A549 (cell line): ENCODE measurements around the gene ENPP3.

ENCODE experiments used
- JUNB ChIP-seq: fragments of >200 bp; sonication (Bioruptor Twin); formaldehyde crosslinking; IDR thresholded peaks from 2 replicates; pipeline ENCODE4 v1.6.1; 2016
- MYC ChIP-seq: IDR thresholded peaks from 2 replicates; pipeline ENCODE4 v1.6.1; 2012; ENCODE audit warnings: mild to moderate bottlenecking, inconsistent platforms, low read length, improper control_type of control experiment, borderline replicate concordance
- NFE2L2 ChIP-seq: fragments of 150-350 bp; conservative IDR thresholded peaks from 2 replicates; pipeline ENCODE4 v1.6.1; 2014; ENCODE audit warnings: low read length
- POLR2A ChIP-seq: IDR thresholded peaks from 2 replicates; pipeline ENCODE4 v1.6.1; 2012; ENCODE audit warnings: mild to moderate bottlenecking, low read length
- POLR2AphosphoS2 ChIP-seq: conservative IDR thresholded peaks from 2 replicates; pipeline ENCODE4 v1.6.1; 2012; ENCODE audit warnings: low read length, improper control_type of control experiment, inconsistent platforms
- RAD21 ChIP-seq, 2 experiments: fragments of >200 bp in 1 of 2; sonication (Bioruptor Twin) in 1 of 2; formaldehyde crosslinking in 1 of 2; IDR thresholded peaks in 1 of 2; conservative IDR thresholded peaks in 1 of 2; 2 replicates in 1 of 2; 3 replicates in 1 of 2; pipeline ENCODE4 v1.6.1; 2012 to 2018; ENCODE audit warnings: inconsistent platforms in 1 of 2
- TF ChIP-seq, protein P1 (sequence below): fragments of >200 bp; sonication (Bioruptor Twin); formaldehyde crosslinking; IDR thresholded peaks from 3 replicates; pipeline ENCODE4 v1.5.1; 2016

DNA sequence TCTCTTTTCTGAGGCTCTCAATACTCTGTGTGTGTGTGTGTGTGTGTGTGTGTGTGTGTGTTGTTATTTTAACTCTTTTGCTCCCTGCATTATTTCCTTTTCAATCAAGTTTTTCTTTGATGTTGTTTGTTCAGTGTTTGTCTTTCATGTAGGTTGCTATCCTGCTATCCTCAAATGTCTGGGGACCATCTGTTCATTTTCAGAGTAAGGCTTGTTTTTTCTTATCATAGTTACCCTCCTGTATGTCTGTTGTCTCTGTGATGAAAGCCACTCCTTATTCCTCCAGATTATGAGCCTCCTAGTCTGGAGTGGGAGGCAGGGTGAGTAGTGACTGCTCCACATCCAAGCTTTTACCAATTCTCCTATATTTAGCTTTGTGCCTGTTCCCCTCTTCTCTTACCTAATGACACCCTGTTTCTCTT, 9.2 kb downstream of the ENPP3 start:
- TF ChIP-seq POLR2A (no peak), POLR2AphosphoS2 (no peak), RAD21 (conservative IDR thresholded peaks at IDR 0.05 in 1 of 2, IDR thresholded peaks at IDR 0.05 in 1 of 2) (no peak), JUNB (no peak), MYC (no peak), NFE2L2 (no peak)
- TF ChIP-seq, protein P1, sequence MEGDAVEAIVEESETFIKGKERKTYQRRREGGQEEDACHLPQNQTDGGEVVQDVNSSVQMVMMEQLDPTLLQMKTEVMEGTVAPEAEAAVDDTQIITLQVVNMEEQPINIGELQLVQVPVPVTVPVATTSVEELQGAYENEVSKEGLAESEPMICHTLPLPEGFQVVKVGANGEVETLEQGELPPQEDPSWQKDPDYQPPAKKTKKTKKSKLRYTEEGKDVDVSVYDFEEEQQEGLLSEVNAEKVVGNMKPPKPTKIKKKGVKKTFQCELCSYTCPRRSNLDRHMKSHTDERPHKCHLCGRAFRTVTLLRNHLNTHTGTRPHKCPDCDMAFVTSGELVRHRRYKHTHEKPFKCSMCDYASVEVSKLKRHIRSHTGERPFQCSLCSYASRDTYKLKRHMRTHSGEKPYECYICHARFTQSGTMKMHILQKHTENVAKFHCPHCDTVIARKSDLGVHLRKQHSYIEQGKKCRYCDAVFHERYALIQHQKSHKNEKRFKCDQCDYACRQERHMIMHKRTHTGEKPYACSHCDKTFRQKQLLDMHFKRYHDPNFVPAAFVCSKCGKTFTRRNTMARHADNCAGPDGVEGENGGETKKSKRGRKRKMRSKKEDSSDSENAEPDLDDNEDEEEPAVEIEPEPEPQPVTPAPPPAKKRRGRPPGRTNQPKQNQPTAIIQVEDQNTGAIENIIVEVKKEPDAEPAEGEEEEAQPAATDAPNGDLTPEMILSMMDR = no peak
